ENCODE results near the gene SLC10A3. TPM values are rescaled to one million over a fixed set of nuclear protein-coding genes. Genes with fewer than 3 reads are reported as not detected.

The SLC10A3 gene
- total RNA-seq, 2 donors from 2014 or later: 26.7 to 55.5 TPM

DNA sequence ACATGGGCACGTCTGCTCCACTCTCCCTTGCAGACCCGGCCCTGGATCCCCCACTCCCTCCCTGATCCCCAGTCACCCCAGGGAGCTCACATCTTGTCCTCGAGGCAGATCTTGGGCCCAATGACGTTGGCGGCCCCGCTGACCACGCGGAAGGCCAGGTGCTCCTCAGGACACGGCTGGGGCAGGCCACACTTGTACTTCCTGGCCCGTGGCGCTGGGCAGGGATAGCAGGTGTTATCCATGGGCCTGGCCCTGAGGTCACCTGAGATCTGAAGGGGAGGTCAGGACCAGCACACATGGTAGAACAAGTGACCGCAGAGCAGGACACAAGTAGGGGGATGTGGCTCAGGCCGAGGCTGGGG, 17.9 kb upstream of the SLC10A3 start:
- TF ChIP-seq, protein P1, sequence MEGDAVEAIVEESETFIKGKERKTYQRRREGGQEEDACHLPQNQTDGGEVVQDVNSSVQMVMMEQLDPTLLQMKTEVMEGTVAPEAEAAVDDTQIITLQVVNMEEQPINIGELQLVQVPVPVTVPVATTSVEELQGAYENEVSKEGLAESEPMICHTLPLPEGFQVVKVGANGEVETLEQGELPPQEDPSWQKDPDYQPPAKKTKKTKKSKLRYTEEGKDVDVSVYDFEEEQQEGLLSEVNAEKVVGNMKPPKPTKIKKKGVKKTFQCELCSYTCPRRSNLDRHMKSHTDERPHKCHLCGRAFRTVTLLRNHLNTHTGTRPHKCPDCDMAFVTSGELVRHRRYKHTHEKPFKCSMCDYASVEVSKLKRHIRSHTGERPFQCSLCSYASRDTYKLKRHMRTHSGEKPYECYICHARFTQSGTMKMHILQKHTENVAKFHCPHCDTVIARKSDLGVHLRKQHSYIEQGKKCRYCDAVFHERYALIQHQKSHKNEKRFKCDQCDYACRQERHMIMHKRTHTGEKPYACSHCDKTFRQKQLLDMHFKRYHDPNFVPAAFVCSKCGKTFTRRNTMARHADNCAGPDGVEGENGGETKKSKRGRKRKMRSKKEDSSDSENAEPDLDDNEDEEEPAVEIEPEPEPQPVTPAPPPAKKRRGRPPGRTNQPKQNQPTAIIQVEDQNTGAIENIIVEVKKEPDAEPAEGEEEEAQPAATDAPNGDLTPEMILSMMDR (IDR thresholded peaks at IDR 0.05): no peak
- no peak overlapping the region for H3K4me3 ChIP-seq
- H3K27ac ChIP-seq: no peak overlapping the region
- H3K9me3 ChIP-seq: no peaks in the 10 kb centered on the region
- ATAC-seq (ENCODE audit: insufficient number of reproducible peaks, low FRiP score, low read depth) (no peak), DNase-seq (ENCODE audit: low spot score) (no peak)
- peaks cover 3% of the 10 kb centered on the region for H3K36me3 ChIP-seq
- no peaks in the 10 kb centered on the region for H3K27me3 ChIP-seq (replicated peaks; ENCODE audit: insufficient read depth)
- no peaks in the 10 kb centered on the region for H3K4me1 ChIP-seq (ENCODE audit: control insufficient read depth in 1 of 2, low read depth in 2 of 2)

DNA sequence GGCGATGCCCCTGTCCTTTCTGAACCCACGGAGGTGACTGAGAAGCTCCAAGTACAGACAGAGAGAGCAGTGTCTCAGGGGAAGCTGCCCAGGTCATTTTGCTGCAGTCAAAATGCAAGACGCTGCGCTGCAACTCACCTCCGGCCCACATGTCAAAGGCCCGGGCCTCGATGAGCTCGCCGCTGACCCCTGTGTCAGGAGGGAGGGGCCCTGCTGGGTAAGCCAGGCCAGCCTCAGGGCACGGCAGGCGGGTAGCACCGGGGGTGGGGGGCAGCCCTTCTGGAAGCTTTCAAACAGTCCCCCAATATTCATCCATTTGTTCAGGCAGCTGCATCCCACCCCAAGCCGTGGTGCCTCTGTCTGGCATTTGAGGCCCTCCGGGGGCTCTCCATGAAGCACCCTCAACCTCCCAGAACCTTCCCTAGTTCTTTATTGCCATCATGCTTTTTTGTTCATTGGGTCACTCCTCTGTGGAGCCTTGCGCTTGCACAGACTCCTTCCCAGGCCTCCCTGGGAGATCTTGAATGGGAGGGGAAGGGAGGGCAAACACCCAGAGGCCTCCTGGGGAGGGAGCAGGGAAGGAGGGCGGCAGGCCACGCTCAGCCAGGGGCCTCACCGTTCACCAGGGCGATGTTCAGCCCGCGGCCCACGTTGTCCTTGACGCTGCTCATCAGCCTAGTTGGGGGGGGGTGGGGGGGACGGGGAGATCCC, 17.4 kb upstream of the SLC10A3 start:
- no peak overlapping the region for H3K4me3 ChIP-seq
- H3K9me3 ChIP-seq: no peaks in the 10 kb centered on the region
- no peak overlapping the region for H3K27ac ChIP-seq
- ATAC-seq (ENCODE audit: insufficient number of reproducible peaks, low FRiP score, low read depth): no peak
- no peaks in the 10 kb centered on the region for H3K27me3 ChIP-seq (replicated peaks; ENCODE audit: insufficient read depth)
- H3K36me3 ChIP-seq: peaks cover 3% of the 10 kb centered on the region
- TF ChIP-seq, protein P1 (IDR thresholded peaks at IDR 0.05): no peak
- no peak for DNase-seq (ENCODE audit: low spot score)
- H3K4me1 ChIP-seq (ENCODE audit: control insufficient read depth in 1 of 2, low read depth in 2 of 2): no peaks in the 10 kb centered on the region

DNA sequence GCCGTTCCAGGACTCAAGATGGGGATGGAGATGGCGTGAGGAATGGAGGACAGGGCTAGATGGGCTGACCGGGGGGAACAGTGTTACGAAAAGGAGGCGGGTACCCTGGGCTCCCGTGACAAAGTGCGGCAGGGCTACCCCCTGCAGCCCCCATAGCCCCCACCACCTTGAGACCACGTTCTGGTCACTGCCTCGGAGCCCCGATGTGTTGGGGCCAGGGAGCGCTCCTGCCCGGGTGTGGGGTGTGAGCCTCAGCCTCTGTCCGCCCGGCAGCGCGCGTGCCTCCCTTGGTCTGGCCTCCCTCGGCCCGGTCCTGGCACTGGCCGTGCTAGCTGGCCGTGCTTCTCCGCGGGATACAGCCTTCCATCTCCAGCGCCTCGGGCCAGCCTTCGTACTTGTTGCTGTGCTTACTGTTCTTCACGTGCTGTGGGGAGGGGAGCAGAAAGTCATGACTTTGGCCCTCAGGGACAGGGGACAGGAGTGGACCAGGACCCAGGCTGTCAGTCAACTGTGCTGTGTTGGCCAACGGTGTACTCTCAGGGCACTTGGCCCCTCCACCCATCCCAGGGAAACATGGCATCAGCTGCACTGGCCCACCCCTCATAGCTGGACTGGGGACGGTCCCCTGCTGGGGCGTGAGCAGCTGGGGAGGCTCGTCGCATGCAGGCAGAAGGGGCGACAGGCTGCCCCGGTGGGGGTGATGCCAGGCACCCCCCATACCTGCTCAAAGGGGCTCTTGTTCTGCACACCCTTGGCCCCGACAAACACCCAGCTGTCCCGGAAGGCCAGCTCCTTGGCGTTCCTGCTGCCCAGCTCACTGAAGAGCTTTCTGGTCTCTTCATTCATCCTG, 16.3 kb upstream of the SLC10A3 start:
- DNase-seq (ENCODE audit: low spot score) (no peak), ATAC-seq (ENCODE audit: insufficient number of reproducible peaks, low FRiP score, low read depth) (no peak)
- H3K4me1 ChIP-seq (ENCODE audit: control insufficient read depth in 1 of 2, low read depth in 2 of 2): no peaks in the 10 kb centered on the region
- H3K36me3 ChIP-seq: peaks cover 3% of the 10 kb centered on the region
- H3K9me3 ChIP-seq: no peaks in the 10 kb centered on the region
- H3K27ac ChIP-seq: no peak overlapping the region
- no peak overlapping the region for H3K4me3 ChIP-seq
- H3K27me3 ChIP-seq (replicated peaks; ENCODE audit: insufficient read depth): no peaks in the 10 kb centered on the region
- TF ChIP-seq, protein P1 (IDR thresholded peaks at IDR 0.05): no peak

DNA sequence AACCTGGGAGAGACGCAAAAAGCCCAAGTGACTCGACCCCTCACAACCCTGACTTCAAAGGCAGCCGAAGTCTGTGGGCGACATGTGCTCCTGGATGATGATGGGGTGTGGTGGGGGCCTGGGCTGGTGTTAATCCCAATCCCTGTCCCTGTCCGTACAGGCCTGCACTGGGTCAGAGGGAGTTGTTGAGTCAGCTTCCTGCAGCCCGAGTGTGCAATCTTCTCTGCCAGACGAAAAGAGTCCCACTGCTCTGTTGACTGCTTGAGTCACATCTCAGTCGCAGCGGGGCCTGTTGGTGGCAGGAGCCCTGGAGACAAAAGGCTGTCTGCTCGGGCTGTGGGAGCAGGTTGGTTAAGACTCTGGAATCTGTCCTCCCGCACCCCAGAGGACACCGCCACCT, 15.3 kb upstream of the SLC10A3 start:
- Histone ChIP-seq H3K4me1 (ENCODE audit: control insufficient read depth in 1 of 2, low read depth in 2 of 2) (no peaks in the 10 kb centered on the region), H3K27me3 (replicated peaks; ENCODE audit: insufficient read depth) (no peaks in the 10 kb centered on the region), H3K27ac (no peak overlapping the region), H3K4me3 (no peak overlapping the region), H3K9me3 (no peaks in the 10 kb centered on the region), H3K36me3 (peaks cover 3% of the 10 kb centered on the region)
- ATAC-seq (ENCODE audit: insufficient number of reproducible peaks, low FRiP score, low read depth) (no peak), DNase-seq (ENCODE audit: low spot score) (no peak)
- TF ChIP-seq, protein P1 (IDR thresholded peaks at IDR 0.05): no peak

DNA sequence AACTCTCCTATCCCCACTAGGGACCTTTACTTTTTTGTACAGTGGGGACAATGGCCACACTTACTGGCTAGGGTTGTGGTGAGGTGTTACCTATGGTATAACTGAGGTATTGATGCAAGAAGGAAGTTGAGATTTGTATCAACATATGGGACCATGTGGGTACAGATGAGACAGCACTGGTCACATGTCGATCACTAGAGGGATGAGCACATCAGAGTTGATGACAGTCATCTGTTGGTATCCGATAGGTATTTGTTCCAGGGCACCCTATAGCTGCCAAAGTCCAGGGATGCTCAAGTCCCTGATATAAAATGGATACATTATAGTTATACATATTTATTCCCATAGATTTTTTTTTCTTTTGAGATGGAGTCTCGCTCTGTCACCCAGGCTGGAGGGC, 12.6 kb upstream of the SLC10A3 start:
- H3K27ac ChIP-seq: no peak overlapping the region
- no peak overlapping the region for H3K4me3 ChIP-seq
- no peak for ATAC-seq (ENCODE audit: insufficient number of reproducible peaks, low FRiP score, low read depth)
- peaks cover 0 to 6% of the 10 kb centered on the region in 2 donors for H3K4me1 ChIP-seq (ENCODE audit: control insufficient read depth in 1 of 2, low read depth in 2 of 2)
- peaks cover 3% of the 10 kb centered on the region for H3K36me3 ChIP-seq
- H3K27me3 ChIP-seq (replicated peaks; ENCODE audit: insufficient read depth): no peaks in the 10 kb centered on the region
- no peaks in the 10 kb centered on the region for H3K9me3 ChIP-seq
- no peak for DNase-seq (ENCODE audit: low spot score)
- TF ChIP-seq, protein P1 (IDR thresholded peaks at IDR 0.05): no peak

All from thoracic aorta (tissue), 2 donors.